Heart left ventricle (tissue), 16 donors: ENCODE measurements around the gene LIN52. TPM values are rescaled to one million over a fixed set of nuclear protein-coding genes. Genes with fewer than 3 reads are reported as not detected.

Source experiments
- ATAC-seq, 4 donors: fragments of 200-7000 bp; cut with Tn5 transposase; one replicate each; pipeline ENCODE4 v1.9.1; 2020 to 2022; ENCODE audit warnings: moderate library complexity in 4 of 4, mild to moderate bottlenecking in 3 of 4, moderate number of reproducible peaks in 1 of 4
- DNase-seq, 5 donors: peaks; one replicate each; pipeline ENCODE4 v3.0.0-alpha.2; 2020
- H3K27ac ChIP-seq, 12 donors: fragments of 200-600 bp; sonication (generic) in 4 of 12; one replicate each; pipeline versions ENCODE4 v1.5.0 to v1.8.0; 2016 to 2022; ENCODE audit warnings: mild to moderate bottlenecking in 2 of 12
- H3K27me3 ChIP-seq, 9 donors: fragments of 200-600 bp; sonication (generic) in 2 of 9; one replicate each; pipeline versions ENCODE4 v1.5.1 to v1.8.0; 2016 to 2022; ENCODE audit warnings: mild to moderate bottlenecking in 3 of 9
- H3K36me3 ChIP-seq, 9 donors: fragments of 200-600 bp; sonication (generic) in 2 of 9; one replicate each; pipeline versions ENCODE4 v1.5.0 to v1.8.0; 2018 to 2022; ENCODE audit warnings: mild to moderate bottlenecking in 2 of 9
- H3K4me1 ChIP-seq, 12 donors: fragments of 200-600 bp; sonication (generic) in 4 of 12; one replicate each; pipeline versions ENCODE4 v1.5.0 to v1.8.0; 2016 to 2022; ENCODE audit warnings: mild to moderate bottlenecking in 3 of 12
- H3K4me3 ChIP-seq, 12 donors: fragments of 200-600 bp; sonication (generic) in 4 of 12; one replicate each; pipeline versions ENCODE4 v1.5.0 to v1.8.0; 2017 to 2022; ENCODE audit warnings: mild to moderate bottlenecking in 9 of 12, moderate library complexity in 4 of 12
- H3K9me3 ChIP-seq, 12 donors: fragments of 200-600 bp; sonication (generic) in 4 of 12; one replicate each; pipeline versions ENCODE4 v1.5.0 to v1.8.0; 2016 to 2022; ENCODE audit warnings: mild to moderate bottlenecking in 1 of 12
- POLR2A ChIP-seq, 2 donors: fragments of 450-650 bp; IDR thresholded peaks; one replicate each; pipeline ENCODE4 v1.6.1; 2017; ENCODE audit warnings: antibody characterized with exemption in 2 of 2, mild to moderate bottlenecking in 2 of 2, moderate library complexity in 2 of 2
- WGBS, 4 donors: extraction: QIAGEN DNeasy Blood & Tissue Kit in 2 of 4; methylation state at CpG; one replicate each; pipeline versions ENCODE4 v1.1.5 to v1.1.7; 2013 to 2018; 5-methylcytosine and 5-hydroxymethylcytosine counted together
- intact Hi-C, 10 donors: fragments of 100-400 bp; cut with DNase I; formaldehyde crosslinking; loops; one replicate each; pipeline versions ENCODE4 v1.11.1 to v1.14.2; 2022
- polyA plus RNA-seq, 2 donors: library from polyadenylated mRNA; stranded (reverse); fragments of 200-250 nt; gene quantifications; one replicate each; pipeline ENCODE4 v1.2.3, GENCODE V29; 2013
- total RNA-seq, 9 donors: library from RNA; depleted of rRNA in 2 of 9; stranded (reverse); fragments of >200 nt in 2 of 9; fragmentation: NEBNext Ultra II Directional in 3 of 9; extraction: Animal tissue kit (Norgen Biotek cat#: 25700) in 3 of 9; gene quantifications; one replicate each; pipeline versions ENCODE4 v1.1.0 to v1.2.4, GENCODE V29; 2016 to 2023
- TF ChIP-seq, protein P1 (sequence below), 12 donors: fragments of 200-600 bp; sonication (generic) in 4 of 12; IDR thresholded peaks; one replicate each; pipeline versions ENCODE4 v1.5.0 to v1.8.0; 2018 to 2022; ENCODE audit warnings: antibody characterized with exemption in 12 of 12, mild to moderate bottlenecking in 5 of 12
- donor health status: ischemic (EF 13 %, LVEDD 7.1; RV severe dilation, severe dysfunction).
- donor health status: healthy with polysubstance abuse.
- donor health status: DM: no; HTN: yes; CAD: no.
- donor health status: DM: no; HTN: no; CAD: no.
- donor health status: ischemic (EF 25% LVEDD 6.9; RV normal size, moderate dysfunction).
- donor health status: ischemic (EF 25% LVEDD 5.7; RV mildly dilated, moderate dysfunction).
- donor health status: healthy.
- donor health status: DM: yes; HTN: yes; CAD: no.
- donor health status: ischemic (EF 35%, LVEDD 5.7; RV mildly dilated, moderate dysfunction).
- donor health status: nonischemic (EF 11% LVEDD 7.7; RV severe dilation, severe dysfunction).
- donor health status: DM: yes; HTN: yes; CAD: no.
- donor health status: PGD.
- donor health status: ischemic (EF 29% LVEDD 5.4; RV normal size, mild dysfunction).
- donor health status: nonischemic (EF 23%, LVEDD 6.1; RV moderate dilation, normal function).

LIN52 gene
- total and polyA plus RNA-seq, 11 donors = 4.2 to 14.5 (median 8.9) TPM

DNA sequence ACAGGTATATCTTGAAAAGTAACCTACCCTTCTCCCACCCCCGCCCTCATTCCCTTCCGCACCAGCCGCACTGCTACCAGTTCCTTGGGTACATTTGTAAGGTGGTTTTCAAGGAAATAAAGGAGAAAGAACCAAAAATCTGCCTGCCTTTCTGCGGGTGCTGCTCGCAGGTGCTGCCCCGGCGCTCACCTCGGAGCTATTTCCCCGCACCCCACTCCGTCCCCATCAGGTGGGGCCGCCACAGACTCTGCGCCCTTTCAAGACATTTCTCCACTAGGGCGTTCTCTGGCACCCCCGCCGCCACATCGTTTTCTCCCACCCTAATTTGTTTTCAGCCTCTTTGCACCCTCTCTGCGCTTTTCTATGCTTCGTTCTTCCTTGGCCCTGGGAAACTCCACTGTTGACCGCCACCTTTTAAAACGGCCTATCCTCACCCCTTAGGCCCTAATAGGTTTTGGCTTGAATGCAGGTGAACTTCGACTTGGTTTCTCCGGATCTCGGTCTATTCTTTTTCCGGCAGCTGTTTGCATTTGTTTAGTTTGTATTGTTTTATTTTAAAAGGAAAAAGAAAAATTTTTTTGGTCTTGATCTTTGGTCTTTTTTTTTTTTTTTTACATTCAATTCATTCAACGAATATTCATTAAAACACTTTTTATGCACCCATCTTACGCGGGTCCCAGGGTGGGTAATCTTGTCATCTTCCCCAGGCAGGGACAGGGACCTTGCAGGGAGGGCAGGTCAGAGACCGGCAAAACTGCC is 157.4 kb downstream of the LIN52 start:
- ATAC-seq (no peak), DNase-seq (peak in 1 of 5 donors; percentile 21)
- intact Hi-C loops = no loop called here
- Histone ChIP-seq H3K4me1 (peaks cover 0 to 33% (median 22%) of the 10 kb centered on the region in 12 donors), H3K36me3 (no peaks in the 10 kb centered on the region), H3K9me3 (no peaks in the 10 kb centered on the region), H3K27ac (no peak overlapping the region), H3K27me3 (peaks cover 56 to 97% (median 76%) of the 10 kb centered on the region in 9 donors), H3K4me3 (no peak overlapping the region)
- TF ChIP-seq, protein P1, sequence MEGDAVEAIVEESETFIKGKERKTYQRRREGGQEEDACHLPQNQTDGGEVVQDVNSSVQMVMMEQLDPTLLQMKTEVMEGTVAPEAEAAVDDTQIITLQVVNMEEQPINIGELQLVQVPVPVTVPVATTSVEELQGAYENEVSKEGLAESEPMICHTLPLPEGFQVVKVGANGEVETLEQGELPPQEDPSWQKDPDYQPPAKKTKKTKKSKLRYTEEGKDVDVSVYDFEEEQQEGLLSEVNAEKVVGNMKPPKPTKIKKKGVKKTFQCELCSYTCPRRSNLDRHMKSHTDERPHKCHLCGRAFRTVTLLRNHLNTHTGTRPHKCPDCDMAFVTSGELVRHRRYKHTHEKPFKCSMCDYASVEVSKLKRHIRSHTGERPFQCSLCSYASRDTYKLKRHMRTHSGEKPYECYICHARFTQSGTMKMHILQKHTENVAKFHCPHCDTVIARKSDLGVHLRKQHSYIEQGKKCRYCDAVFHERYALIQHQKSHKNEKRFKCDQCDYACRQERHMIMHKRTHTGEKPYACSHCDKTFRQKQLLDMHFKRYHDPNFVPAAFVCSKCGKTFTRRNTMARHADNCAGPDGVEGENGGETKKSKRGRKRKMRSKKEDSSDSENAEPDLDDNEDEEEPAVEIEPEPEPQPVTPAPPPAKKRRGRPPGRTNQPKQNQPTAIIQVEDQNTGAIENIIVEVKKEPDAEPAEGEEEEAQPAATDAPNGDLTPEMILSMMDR (IDR thresholded peaks at IDR 0.05) = no peak
- TF ChIP-seq POLR2A (IDR thresholded peaks at IDR 0.05) = no peak
- 9 to 12% (median 10%) methylated on average over 28 of the region's 28 CpGs for WGBS, 4 donors

DNA sequence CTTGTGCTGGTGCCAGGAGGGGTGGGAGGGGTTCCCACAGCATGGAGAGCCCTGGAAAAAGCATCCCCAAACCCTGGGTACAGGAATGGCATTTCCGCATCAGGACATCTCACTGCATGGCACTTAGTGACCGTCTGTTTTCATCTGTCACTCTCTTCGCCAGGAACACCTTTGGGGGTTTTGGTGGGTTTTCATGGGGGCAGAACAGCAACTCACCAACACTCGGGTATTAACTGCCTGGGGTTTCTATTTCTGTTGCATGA is 158.0 kb downstream of the LIN52 start:
- ATAC-seq = no peak
- H3K4me1 ChIP-seq = peaks cover 0 to 33% (median 22%) of the 10 kb centered on the region in 12 donors
- H3K27ac ChIP-seq = no peak overlapping the region
- H3K9me3 ChIP-seq = no peaks in the 10 kb centered on the region
- no peak for DNase-seq
- no peak overlapping the region for H3K4me3 ChIP-seq
- TF ChIP-seq, protein P1 (IDR thresholded peaks at IDR 0.05) = no peak
- no peak for TF ChIP-seq POLR2A (IDR thresholded peaks at IDR 0.05)
- WGBS, 4 donors = 24 to 29% (median 27%) methylated on average over 4 of the region's 4 CpGs
- peaks cover 56 to 97% (median 75%) of the 10 kb centered on the region in 9 donors for H3K27me3 ChIP-seq
- intact Hi-C loops = no loop called here
- H3K36me3 ChIP-seq = no peaks in the 10 kb centered on the region

DNA sequence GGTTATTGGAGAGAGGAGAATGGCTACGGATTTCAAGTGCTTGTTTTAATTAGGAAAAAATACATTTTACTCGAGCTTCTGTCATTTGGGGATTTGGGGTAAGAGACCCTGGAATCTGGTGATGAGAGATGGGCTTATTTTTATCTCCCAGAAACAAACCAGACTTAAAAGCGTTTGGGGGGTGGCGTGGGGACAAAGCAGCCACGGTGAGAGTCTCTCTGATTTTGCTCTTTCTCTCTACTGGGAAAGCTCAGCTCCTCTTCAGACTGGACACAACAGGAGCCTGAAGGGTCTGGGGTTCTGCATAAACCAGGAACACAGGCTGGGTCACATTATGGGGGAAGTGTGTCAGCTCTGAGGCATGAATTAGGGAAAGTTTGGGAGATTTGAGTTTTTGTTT is 158.3 kb downstream of the LIN52 start:
- ATAC-seq = no peak
- H3K4me1 ChIP-seq = peaks cover 0 to 33% (median 22%) of the 10 kb centered on the region in 12 donors
- intact Hi-C loops = no loop called here
- TF ChIP-seq, protein P1 (IDR thresholded peaks at IDR 0.05) = no peak
- TF ChIP-seq POLR2A (IDR thresholded peaks at IDR 0.05) = no peak
- H3K36me3 ChIP-seq = no peaks in the 10 kb centered on the region
- H3K27ac ChIP-seq = no peak overlapping the region
- 11 to 19% (median 18%) methylated on average over 5 of the region's 5 CpGs for WGBS, 4 donors
- H3K4me3 ChIP-seq = no peak overlapping the region
- H3K9me3 ChIP-seq = no peaks in the 10 kb centered on the region
- H3K27me3 ChIP-seq = peaks cover 52 to 97% (median 72%) of the 10 kb centered on the region in 9 donors
- DNase-seq = no peak

DNA sequence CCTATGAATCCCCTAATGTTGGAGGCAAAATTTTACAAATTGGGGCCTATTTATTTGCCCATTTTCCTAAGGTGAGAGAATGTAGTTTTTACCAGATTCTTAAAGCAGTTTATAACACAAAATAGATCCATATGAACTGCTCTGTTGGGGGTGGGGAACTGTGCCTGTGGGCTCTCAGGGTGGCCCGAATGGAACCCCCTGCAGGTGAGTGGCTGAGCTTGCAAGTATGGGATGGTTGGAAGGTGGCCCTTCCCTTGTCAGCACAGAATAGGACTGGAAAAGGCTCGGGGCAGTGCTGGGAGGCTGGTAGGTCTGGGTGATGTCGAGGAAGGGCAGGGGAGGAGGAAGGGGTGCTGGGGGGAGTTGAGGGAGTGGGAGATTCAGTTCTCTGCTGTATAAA is 159.4 kb downstream of the LIN52 start:
- no peak for DNase-seq
- Histone ChIP-seq H3K27ac (no peak overlapping the region), H3K4me1 (peaks cover 0 to 32% (median 22%) of the 10 kb centered on the region in 12 donors), H3K36me3 (no peaks in the 10 kb centered on the region), H3K27me3 (peaks cover 47 to 93% (median 63%) of the 10 kb centered on the region in 9 donors), H3K4me3 (no peak overlapping the region), H3K9me3 (no peaks in the 10 kb centered on the region)
- no peak for TF ChIP-seq POLR2A (IDR thresholded peaks at IDR 0.05)
- TF ChIP-seq, protein P1 (IDR thresholded peaks at IDR 0.05) = no peak
- intact Hi-C loops = no loop called here
- 18 to 38% (median 32%) methylated on average over 3 of the region's 3 CpGs for WGBS, 4 donors
- ATAC-seq = no peak
